Astrocyte (in vitro differentiated cells and primary cell): Measurements from ENCODE around the gene NEK3. TPM values are rescaled to one million over a fixed set of nuclear protein-coding genes. Genes with fewer than 3 reads are reported as not detected.

Experiments
- DNase-seq: peaks from one replicate; pipeline ENCODE4 v3.0.0-alpha.2; 2010; ENCODE audit warnings: low read depth
- FAIRE-seq: peaks from 2 replicates; lab custom pipeline; 2011; peaks lifted over from hg19 to GRCh38; lab: Jason Lieb, UNC
- H2AFZ ChIP-seq: 2 replicates; pipeline ENCODE4 v1.6.0; 2012; ENCODE audit warnings: low read depth, low read length, inconsistent platforms
- H3K27ac ChIP-seq: 2 replicates; pipeline ENCODE4 v1.5.1; 2011; ENCODE audit warnings: low read depth, low read length, inconsistent platforms
- H3K27me3 ChIP-seq: 2 replicates; pipeline ENCODE4 v1.6.0; 2011; ENCODE audit warnings: low read length, inconsistent platforms; ENCODE audit not compliant: insufficient read depth
- H3K36me3 ChIP-seq: 2 replicates; pipeline ENCODE4 v1.5.1; 2011; ENCODE audit warnings: low read length, inconsistent platforms; ENCODE audit not compliant: insufficient read depth
- H3K4me1 ChIP-seq: 2 replicates; pipeline ENCODE4 v1.5.1; 2011; ENCODE audit warnings: low read length, inconsistent platforms; ENCODE audit not compliant: insufficient read depth
- H3K4me2 ChIP-seq: 2 replicates; pipeline ENCODE4 v1.6.0; 2012; ENCODE audit warnings: low read length, inconsistent platforms
- H3K4me3 ChIP-seq: 2 replicates; pipeline ENCODE4 v1.5.1; 2011; ENCODE audit warnings: low read depth, mild to moderate bottlenecking, low read length, inconsistent platforms; ENCODE audit not compliant: insufficient read depth
- H3K79me2 ChIP-seq: 2 replicates; pipeline ENCODE4 v1.6.0; 2012; ENCODE audit warnings: mild to moderate bottlenecking, low read length, inconsistent platforms; ENCODE audit not compliant: insufficient read depth
- H3K9ac ChIP-seq: 2 replicates; pipeline ENCODE4 v1.6.0; 2012; ENCODE audit warnings: mild to moderate bottlenecking, low read length, inconsistent platforms
- H3K9me3 ChIP-seq: 2 replicates; pipeline ENCODE4 v1.5.1; 2012; ENCODE audit warnings: low read depth, mild to moderate bottlenecking, low read length, inconsistent platforms; ENCODE audit not compliant: insufficient read depth
- H4K20me1 ChIP-seq: 2 replicates; pipeline ENCODE4 v1.6.0; 2012; ENCODE audit warnings: low read length, inconsistent platforms; ENCODE audit not compliant: insufficient read depth
- H3K27ac Mint-ChIP-seq: one replicate; pipeline ENCODE4 v1.8.0; 2021; ENCODE audit warnings: mild to moderate bottlenecking, mixed read lengths; ENCODE audit not compliant: unreplicated experiment
- H3K27me3 Mint-ChIP-seq: one replicate; pipeline ENCODE4 v1.8.0; 2021; ENCODE audit warnings: low read depth, mixed read lengths; ENCODE audit not compliant: unreplicated experiment
- H3K36me3 Mint-ChIP-seq: one replicate; pipeline ENCODE4 v1.8.0; 2021; ENCODE audit warnings: low read depth, mixed read lengths; ENCODE audit not compliant: unreplicated experiment
- H3K4me1 Mint-ChIP-seq: one replicate; pipeline ENCODE4 v1.8.0; 2021; ENCODE audit warnings: low read depth, mixed read lengths; ENCODE audit not compliant: unreplicated experiment
- H3K4me3 Mint-ChIP-seq: one replicate; pipeline ENCODE4 v1.8.0; 2021; ENCODE audit warnings: mild to moderate bottlenecking, moderate library complexity, mixed read lengths; ENCODE audit not compliant: unreplicated experiment
- H3K9me3 Mint-ChIP-seq: one replicate; pipeline ENCODE4 v1.8.0; 2021; ENCODE audit warnings: mild to moderate bottlenecking, mixed read lengths; ENCODE audit not compliant: unreplicated experiment
- CTCF ChIP-seq: IDR thresholded peaks from 2 replicates; pipeline ENCODE4 v1.5.1; 2011; ENCODE audit warnings: low read depth, mild to moderate bottlenecking, inconsistent platforms, low read length, moderate library complexity; ENCODE audit not compliant: insufficient read depth
- EZH2 ChIP-seq: IDR thresholded peaks from 2 replicates; pipeline ENCODE4 v1.6.1; 2012; ENCODE audit warnings: mild to moderate bottlenecking, low read length, inconsistent platforms; ENCODE audit not compliant: insufficient read depth
- total RNA-seq: library from RNA; stranded (reverse); gene quantifications from 2 replicates; pipeline ENCODE4 v1.2.1, GENCODE V29; 2021

NEK3 gene
- total RNA-seq, 1 donor from 2014 or later = 13.9 TPM

DNA sequence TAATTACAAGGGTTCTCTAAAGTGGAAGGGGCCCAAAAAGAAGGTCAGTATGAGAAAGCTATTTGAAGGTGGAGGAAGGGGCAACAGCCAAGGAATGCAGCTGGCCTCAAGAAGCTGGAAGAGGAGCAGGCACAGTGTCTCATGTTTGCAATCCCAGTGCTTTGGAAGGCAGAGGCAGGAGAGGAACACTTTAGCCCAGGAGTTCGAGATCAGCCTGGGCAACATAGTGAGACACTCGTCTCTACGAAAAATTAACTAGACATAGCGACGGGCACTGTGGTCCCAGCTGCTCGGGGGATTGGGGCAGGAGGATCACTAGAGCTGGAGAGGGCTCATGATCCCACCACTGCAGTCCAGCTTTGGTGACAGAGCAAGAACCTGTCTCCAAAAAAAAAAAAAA is 656 bp upstream of the NEK3 start:
- FAIRE-seq = no peak
- no peaks in the 10 kb centered on the region for H3K79me2 ChIP-seq
- peaks cover 26% of the 10 kb centered on the region for H3K4me1 ChIP-seq
- no peak for DNase-seq
- peak overlapping the region; percentile 78 for H3K4me3 Mint-ChIP-seq
- H3K4me1 Mint-ChIP-seq = peaks cover 48% of the 10 kb centered on the region
- no peaks in the 10 kb centered on the region for H3K9me3 Mint-ChIP-seq
- no peaks in the 10 kb centered on the region for H3K36me3 Mint-ChIP-seq
- peak overlapping the region; percentile 67 for H3K27ac Mint-ChIP-seq
- no peaks in the 10 kb centered on the region for H3K27me3 ChIP-seq
- peaks cover 3% of the 10 kb centered on the region for H3K27me3 Mint-ChIP-seq
- no peaks in the 10 kb centered on the region for H4K20me1 ChIP-seq
- no peaks in the 10 kb centered on the region for H3K9me3 ChIP-seq
- H3K9ac ChIP-seq = no peak overlapping the region
- H2AFZ ChIP-seq = no peak overlapping the region
- H3K36me3 ChIP-seq = no peaks in the 10 kb centered on the region
- no peak overlapping the region for H3K4me3 ChIP-seq
- peak overlapping the region; percentile 92 for H3K4me2 ChIP-seq
- no peak for TF ChIP-seq EZH2
- no peak for TF ChIP-seq CTCF
- no peak overlapping the region for H3K27ac ChIP-seq

GRCh38 chr13:52158629-52159158 is 703 bp downstream of the NEK3 start:
- H3K4me1 Mint-ChIP-seq = peaks cover 43% of the 10 kb centered on the region
- peak overlapping the region; percentile 91 for H3K4me3 Mint-ChIP-seq
- Histone ChIP-seq H3K4me2 (peak overlapping the region; percentile 92), H3K4me1 (peaks cover 26% of the 10 kb centered on the region), H2AFZ (peak overlapping the region; percentile 75), H3K79me2 (no peaks in the 10 kb centered on the region), H3K9ac (peak overlapping the region; percentile 86), H3K27ac (peak overlapping the region; percentile 48), H3K36me3 (no peaks in the 10 kb centered on the region), H3K9me3 (no peaks in the 10 kb centered on the region), H3K27me3 (no peaks in the 10 kb centered on the region), H4K20me1 (no peaks in the 10 kb centered on the region), H3K4me3 (peak overlapping the region; percentile 81)
- peak overlapping the region; percentile 95 for H3K27ac Mint-ChIP-seq
- peaks cover 3% of the 10 kb centered on the region for H3K27me3 Mint-ChIP-seq
- H3K9me3 Mint-ChIP-seq = no peaks in the 10 kb centered on the region
- FAIRE-seq (no peak), DNase-seq (peak; percentile 42)
- TF ChIP-seq EZH2 (no peak), CTCF (no peak)
- no peaks in the 10 kb centered on the region for H3K36me3 Mint-ChIP-seq

DNA sequence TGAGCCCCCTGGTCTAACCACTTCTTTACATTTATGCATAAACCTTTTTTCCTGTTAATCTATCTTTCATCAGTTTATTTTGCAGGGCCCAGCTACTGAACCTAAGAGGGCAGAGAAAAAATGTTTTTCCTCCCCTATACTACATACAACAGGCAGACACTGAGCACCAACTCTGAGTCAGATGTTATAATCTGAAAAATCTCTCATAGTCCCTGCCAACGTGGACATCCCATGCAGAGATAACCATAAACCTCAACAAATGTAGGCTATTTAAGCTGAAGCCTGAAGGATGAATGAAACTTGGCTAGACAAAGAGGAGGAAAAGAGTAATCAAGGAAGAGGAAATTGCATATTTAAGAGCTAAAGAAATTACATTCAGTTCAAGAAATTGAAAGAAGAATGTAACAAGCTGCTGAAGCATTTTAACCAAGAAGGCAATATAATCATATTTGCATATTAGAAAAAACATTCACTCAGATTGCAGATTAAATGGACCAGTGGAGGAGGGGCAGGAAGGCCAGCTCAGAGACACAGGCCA is 2.6 kb downstream of the NEK3 start:
- Mint-ChIP-seq H3K36me3 (no peaks in the 10 kb centered on the region), H3K4me3 (peak overlapping the region; percentile 37), H3K27ac (peak overlapping the region; percentile 67), H3K9me3 (no peaks in the 10 kb centered on the region), H3K4me1 (peaks cover 29% of the 10 kb centered on the region), H3K27me3 (peaks cover 3% of the 10 kb centered on the region)
- H3K27ac ChIP-seq = no peak overlapping the region
- no peak for FAIRE-seq
- TF ChIP-seq EZH2 (no peak), CTCF (no peak)
- DNase-seq = peak; percentile 51
- H3K27me3 ChIP-seq = no peaks in the 10 kb centered on the region
- no peak overlapping the region for H3K9ac ChIP-seq
- peaks cover 8% of the 10 kb centered on the region for H3K4me1 ChIP-seq
- H3K9me3 ChIP-seq = no peaks in the 10 kb centered on the region
- H3K36me3 ChIP-seq = peaks cover 2% of the 10 kb centered on the region
- no peak overlapping the region for H3K4me3 ChIP-seq
- H3K79me2 ChIP-seq = no peaks in the 10 kb centered on the region
- H2AFZ ChIP-seq = no peak overlapping the region
- H3K4me2 ChIP-seq = peak overlapping the region; percentile 5
- no peaks in the 10 kb centered on the region for H4K20me1 ChIP-seq
